BJ (cell line): ENCODE data around the gene FRYL. TPM values are rescaled to one million over a fixed set of nuclear protein-coding genes. Genes with fewer than 3 reads are reported as not detected.

Experiments used
- CTCF ChIA-PET: fragments of 350-600 bp; formaldehyde crosslinking; extraction: SDS; loops from one replicate; lab custom pipeline; 2021; ENCODE audit warnings: antibody characterized with exemption, inconsistent platforms; lab: Yijun Ruan, JAX
- POLR2A ChIA-PET: fragments of 300-600 bp; sonication (Branson Sonifier 250); formaldehyde crosslinking; extraction: SDS; loops from one replicate; lab custom pipeline; 2021; ENCODE audit warnings: antibody characterized with exemption; lab: Charles Lee
- DNase-seq: peaks from one replicate; pipeline ENCODE4 v3.0.0-alpha.2; 2011; ENCODE audit warnings: low read depth
- H3K27me3 ChIP-seq: 2 replicates; pipeline ENCODE4 v1.6.0; 2011; ENCODE audit warnings: low read length; ENCODE audit not compliant: control insufficient read depth, insufficient read depth
- H3K36me3 ChIP-seq: 2 replicates; pipeline ENCODE4 v1.5.1; 2011; ENCODE audit warnings: low read length; ENCODE audit not compliant: control insufficient read depth, insufficient read depth
- H3K4me3 ChIP-seq: 2 replicates; pipeline ENCODE4 v1.5.1; 2011; ENCODE audit warnings: low read depth, mild to moderate bottlenecking, control low read depth, low read length
- CTCF ChIP-seq: IDR thresholded peaks from 2 replicates; pipeline ENCODE4 v1.5.1; 2011; ENCODE audit warnings: low read depth, mild to moderate bottlenecking, control low read depth, inconsistent platforms, low read length, moderate library complexity; ENCODE audit not compliant: insufficient read depth
- polyA plus RNA-seq: library from polyadenylated mRNA; depleted of rRNA; stranded (reverse); fragments of >200 nt; gene quantifications from 2 replicates; pipeline ENCODE4 v1.2.3, GENCODE V29; 2011

The FRYL gene
- polyA plus RNA-seq, 1 experiment, result 12.6 TPM

- POLR2A ChIA-PET, result no interaction called here
- CTCF ChIA-PET, result no interaction called here
- no peak for DNase-seq
- no peak for TF ChIP-seq CTCF
- Histone ChIP-seq H3K27me3 (no peaks in the 10 kb centered on the region), H3K4me3 (no peak overlapping the region), H3K36me3 (peaks cover 11% of the 10 kb centered on the region)
These were observed 225.5 kb downstream of the FRYL start for GRCh38 chr4:48554606-48555005.

GRCh38 chr4:48553720-48554119 lies 226.4 kb downstream of the FRYL start:
- ChIA-PET CTCF (no interaction called here), POLR2A (interaction anchor here (0.6 kb wide), 1 partner anchor 19 kb away, joined by 3 read pairs; no protein-coding TSS in a partner anchor)
- DNase-seq, result no peak
- TF ChIP-seq CTCF, result no peak
- no peak overlapping the region for H3K4me3 ChIP-seq
- peaks cover 11% of the 10 kb centered on the region for H3K36me3 ChIP-seq
- no peaks in the 10 kb centered on the region for H3K27me3 ChIP-seq

GRCh38 chr4:48546336-48546735 lies 233.7 kb downstream of the FRYL start:
- Histone ChIP-seq H3K36me3 (peaks cover 3% of the 10 kb centered on the region), H3K4me3 (no peak overlapping the region), H3K27me3 (no peaks in the 10 kb centered on the region)
- peak; percentile 75 for TF ChIP-seq CTCF
- DNase-seq, result no peak
- CTCF ChIA-PET, result interaction anchor here (0.7 to 2.8 kb wide), 23 partner anchors 8 to 542 kb away, joined by 3 to 15 read pairs (median 4); no protein-coding TSS in a partner anchor
- POLR2A ChIA-PET, result no interaction called here

- ChIA-PET POLR2A (no interaction called here), CTCF (no interaction called here)
- H3K27me3 ChIP-seq, result no peaks in the 10 kb centered on the region
- H3K36me3 ChIP-seq, result peaks cover 2% of the 10 kb centered on the region; the same call in 1 of the 2 replicates
- DNase-seq, result no peak
- H3K4me3 ChIP-seq, result no peak overlapping the region
- no peak for TF ChIP-seq CTCF
These were observed 236.3 kb downstream of the FRYL start for GRCh38 chr4:48543796-48544195.

- CTCF ChIA-PET, result interaction anchor here (0.8 to 1.3 kb wide), 2 partner anchors 8 to 419 kb away, joined by 3 to 4 read pairs; no protein-coding TSS in a partner anchor
These were observed 237.2 kb downstream of the FRYL start for GRCh38 chr4:48542888-48543287.

More at GRCh38 chr4:48542888-48543287, 237.2 kb downstream of the FRYL start:
- Histone ChIP-seq H3K36me3 (peaks cover 2% of the 10 kb centered on the region; the same call in 1 of the 2 replicates), H3K4me3 (no peak overlapping the region), H3K27me3 (no peaks in the 10 kb centered on the region)
- no peak for DNase-seq
- TF ChIP-seq CTCF, result no peak
- POLR2A ChIA-PET, result no interaction called here
